ENCODE data around the gene TAAR9.

The TAAR9 gene

GRCh38 chr6:132537977-132538376 lies at the start of gene TAAR9:
Gene TAAR9, plus strand, starts transcription at chr6:132538277. Its CDS starts 13 bp downstream, at chr6:132538290.
- no peak for DNase-seq

GRCh38 chr6:132489376-132489775 lies 48.7 kb upstream of the TAAR9 start:
- DNase-seq, result no peak

GRCh38 chr6:132490024-132490423 lies 48.1 kb upstream of the TAAR9 start:
- no peak for DNase-seq

- no peak for DNase-seq
Observed at GRCh38 chr6:132490478-132491204, 47.4 kb upstream of the TAAR9 start.

- no peak for DNase-seq
Observed at GRCh38 chr6:132491303-132491702, 46.8 kb upstream of the TAAR9 start.

GRCh38 chr6:132491881-132492280 lies 46.2 kb upstream of the TAAR9 start:
- DNase-seq, result no peak

GRCh38 chr6:132494954-132495353 lies 43.1 kb upstream of the TAAR9 start:
- no peak for DNase-seq

- no peak for DNase-seq
Observed at GRCh38 chr6:132495604-132496079, 42.4 kb upstream of the TAAR9 start.

GRCh38 chr6:132496519-132497180 lies 41.4 kb upstream of the TAAR9 start:
- no peak for DNase-seq

GRCh38 chr6:132498638-132499037 lies 39.4 kb upstream of the TAAR9 start:
- DNase-seq, result no peak

- no peak for DNase-seq
Observed at GRCh38 chr6:132499757-132500156, 38.3 kb upstream of the TAAR9 start.

GRCh38 chr6:132504757-132505156 lies 33.3 kb upstream of the TAAR9 start:
- DNase-seq, result no peak

- DNase-seq, result no peak
Observed at GRCh38 chr6:132505158-132505557, 32.9 kb upstream of the TAAR9 start.

GRCh38 chr6:132506461-132506860 lies 31.6 kb upstream of the TAAR9 start:
- DNase-seq, result no peak

- no peak for DNase-seq
Observed at GRCh38 chr6:132506869-132507808, 30.9 kb upstream of the TAAR9 start.

- no peak for DNase-seq
Observed at GRCh38 chr6:132511210-132511830, 26.8 kb upstream of the TAAR9 start.

- no peak for DNase-seq
Observed at GRCh38 chr6:132511831-132512220, 26.3 kb upstream of the TAAR9 start.

- no peak for DNase-seq
Observed at GRCh38 chr6:132512342-132512637, 25.8 kb upstream of the TAAR9 start.

- peak; percentile 60 for DNase-seq
Observed at GRCh38 chr6:132512638-132513632, 25.1 kb upstream of the TAAR9 start, which contains the start of gene STX7. Gene STX7, minus strand, starts transcription at chr6:132513116. Its CDS starts 9,586 bp downstream, at chr6:132503530.

GRCh38 chr6:132513831-132514545 lies 24.1 kb upstream of the TAAR9 start:
- DNase-seq, result no peak

- no peak for DNase-seq
Observed at GRCh38 chr6:132515386-132515785, 22.7 kb upstream of the TAAR9 start.
